H1 (cell line): Measurements from ENCODE around the gene TGM3. TPM values are rescaled to one million over a fixed set of nuclear protein-coding genes. Genes with fewer than 3 reads are reported as not detected.

Experiments used
- CTCF ChIA-PET: fragments of 300-600 bp; sonication (Branson Sonifier 250); formaldehyde crosslinking; loops from one replicate; lab custom pipeline; 2021; ENCODE audit not compliant: partially characterized antibody; lab: Charles Lee
- POLR2A ChIA-PET: fragments of 300-600 bp; sonication (Branson Sonifier 250); formaldehyde crosslinking; loops from one replicate; lab custom pipeline; 2021; ENCODE audit warnings: inconsistent platforms; ENCODE audit not compliant: partially characterized antibody; lab: Charles Lee
- DNase-seq, 2 experiments: peaks; one replicate each; pipeline versions ENCODE4 v3.0.0 to v3.0.0-alpha.2; 2010 to 2022; ENCODE audit warnings: low spot score in 2 of 2, low read depth in 1 of 2, mixed read lengths in 1 of 2
- FAIRE-seq: peaks from 2 replicates; lab custom pipeline; 2011; peaks lifted over from hg19 to GRCh38; lab: Jason Lieb, UNC
- H2AFZ ChIP-seq: 2 replicates; pipeline ENCODE4 v1.8.1; 2012; ENCODE audit warnings: low read length, inconsistent platforms
- H2AK5ac ChIP-seq: 2 replicates; pipeline ENCODE4 v1.6.1; 2013; ENCODE audit warnings: low read depth, low read length
- H2BK120ac ChIP-seq: replicated peaks from 2 replicates; pipeline ENCODE3; 2013; ENCODE audit warnings: low read depth, low read length, inconsistent platforms
- H2BK12ac ChIP-seq: 2 replicates; pipeline ENCODE4 v1.6.1; 2013; ENCODE audit warnings: low read depth, low read length
- H2BK15ac ChIP-seq: 2 replicates; pipeline ENCODE4 v1.6.1; 2013; ENCODE audit warnings: low read length
- H2BK20ac ChIP-seq: 2 replicates; pipeline ENCODE4 v1.6.1; 2013; ENCODE audit warnings: low read length
- H2BK5ac ChIP-seq: 2 replicates; pipeline ENCODE4 v1.6.1; 2013; ENCODE audit warnings: low read depth, low read length
- H3K14ac ChIP-seq: 2 replicates; pipeline ENCODE4 v1.6.1; 2013; ENCODE audit warnings: inconsistent platforms; ENCODE audit not compliant: insufficient read length
- H3K18ac ChIP-seq: 2 replicates; pipeline ENCODE4 v1.6.1; 2013; ENCODE audit warnings: low read length; ENCODE audit errors: extremely low read depth
- H3K23ac ChIP-seq: 2 replicates; pipeline ENCODE4 v1.6.1; 2013; ENCODE audit warnings: inconsistent platforms; ENCODE audit not compliant: insufficient read length
- H3K23me2 ChIP-seq: 2 replicates; pipeline ENCODE4 v1.6.1; 2013; ENCODE audit warnings: low read depth, low read length
- H3K27ac ChIP-seq: 2 replicates; pipeline ENCODE4 v1.6.1; 2011; ENCODE audit warnings: low read depth, low read length, inconsistent platforms
- H3K27me3 ChIP-seq, 4 experiments: replicated peaks in 1 of 4; 1 replicate in 1 of 4; 2 replicates in 3 of 4; pipeline versions ENCODE4 v1.6.1 to v1.8.1; 2011 to 2013; ENCODE audit warnings: low read length in 3 of 4, mild to moderate bottlenecking in 3 of 4, inconsistent platforms in 2 of 4, mixed read lengths in 2 of 4, moderate library complexity in 1 of 4; ENCODE audit not compliant: control insufficient read depth in 3 of 4, insufficient read depth in 3 of 4; ENCODE audit errors: extremely low read depth in 1 of 4
- H3K36me3 ChIP-seq, 4 experiments: 2 replicates each; pipeline versions ENCODE4 v1.6.1 to v1.8.1; 2011 to 2013; ENCODE audit warnings: mild to moderate bottlenecking in 4 of 4, low read length in 3 of 4, moderate library complexity in 2 of 4, control low read depth in 1 of 4, inconsistent platforms in 1 of 4; ENCODE audit not compliant: insufficient read depth in 4 of 4, control insufficient read depth in 2 of 4
- H3K4ac ChIP-seq: replicated peaks from 2 replicates; pipeline ENCODE3; 2013; ENCODE audit warnings: low read length, low read depth, mixed read lengths, inconsistent platforms; ENCODE audit not compliant: insufficient read length
- H3K4me1 ChIP-seq, 4 experiments: replicated peaks in 1 of 4; 1 replicate in 1 of 4; 2 replicates in 3 of 4; pipeline versions ENCODE4 v1.6.1 to v1.8.1; 2011 to 2013; ENCODE audit warnings: low read length in 3 of 4, inconsistent platforms in 2 of 4, mixed read lengths in 1 of 4; ENCODE audit not compliant: insufficient read depth in 4 of 4, control insufficient read depth in 3 of 4
- H3K4me2 ChIP-seq, 2 experiments: 2 replicates each; pipeline versions ENCODE4 v1.6.1 to v1.8.1; 2011 to 2013; ENCODE audit warnings: low read depth in 2 of 2, low read length in 2 of 2, control low read depth in 1 of 2, inconsistent platforms in 1 of 2, mild to moderate bottlenecking in 1 of 2; ENCODE audit not compliant: insufficient read depth in 1 of 2
- H3K4me3 ChIP-seq, 4 experiments: fragments of 200-600, 300-600 bp in 1 of 4; sonication (generic), shearing (Covaris generic), sonication (Bioruptor Twin) in 1 of 4; 2 replicates each; pipeline versions ENCODE4 v1.5.1 to v1.8.1; 2011 to 2016; ENCODE audit warnings: low read length in 4 of 4, low read depth in 3 of 4, control low read depth in 2 of 4, inconsistent platforms in 2 of 4, mild to moderate bottlenecking in 2 of 4, mixed read lengths in 1 of 4, moderate library complexity in 1 of 4; ENCODE audit not compliant: insufficient read depth in 2 of 4; ENCODE audit errors: extremely low read depth in 1 of 4
- H3K56ac ChIP-seq: replicated peaks from 2 replicates; pipeline ENCODE3; 2013; ENCODE audit warnings: low read depth, mild to moderate bottlenecking, mixed read lengths, low read length, inconsistent platforms; ENCODE audit not compliant: insufficient read length
- H3K79me1 ChIP-seq: 2 replicates; pipeline ENCODE4 v1.6.1; 2013; ENCODE audit warnings: low read depth, low read length, control low read depth
- H3K79me2 ChIP-seq, 2 experiments: 2 replicates each; pipeline versions ENCODE4 v1.6.1 to v1.8.1; 2012 to 2013; ENCODE audit warnings: low read length in 2 of 2, mild to moderate bottlenecking in 2 of 2, inconsistent platforms in 1 of 2; ENCODE audit not compliant: insufficient read depth in 2 of 2, control insufficient read depth in 1 of 2
- H3K9ac ChIP-seq, 4 experiments: replicated peaks in 1 of 4; 1 replicate in 1 of 4; 2 replicates in 3 of 4; pipeline versions ENCODE4 v1.6.1 to v1.8.1; 2011 to 2013; ENCODE audit warnings: low read depth in 3 of 4, low read length in 3 of 4, control low read depth in 2 of 4, mild to moderate bottlenecking in 2 of 4, moderate library complexity in 2 of 4, inconsistent platforms in 1 of 4; ENCODE audit errors: extremely low read depth in 1 of 4
- H3K9me3 ChIP-seq, 2 experiments: 2 replicates each; pipeline versions ENCODE4 v1.6.1 to v1.8.1; 2012 to 2013; ENCODE audit warnings: mild to moderate bottlenecking in 2 of 2, moderate library complexity in 2 of 2, control low read depth in 1 of 2, inconsistent platforms in 1 of 2, low read depth in 1 of 2, low read length in 1 of 2, mixed read lengths in 1 of 2; ENCODE audit not compliant: insufficient read depth in 2 of 2
- H4K20me1 ChIP-seq, 2 experiments: replicated peaks in 1 of 2; 2 replicates each; pipeline versions ENCODE3 to v1.8.1; 2011 to 2013; ENCODE audit warnings: inconsistent platforms in 2 of 2, low read length in 2 of 2, mild to moderate bottlenecking in 1 of 2; ENCODE audit not compliant: insufficient read depth in 2 of 2, control insufficient read depth in 1 of 2
- H4K5ac ChIP-seq: 2 replicates; pipeline ENCODE4 v1.6.1; 2013; ENCODE audit warnings: low read length, low read depth, mixed read lengths, inconsistent platforms; ENCODE audit not compliant: insufficient read length
- H4K8ac ChIP-seq: 2 replicates; pipeline ENCODE4 v1.8.0; 2013; ENCODE audit warnings: mild to moderate bottlenecking, moderate library complexity, low read length, inconsistent platforms; ENCODE audit not compliant: insufficient read depth; ENCODE audit errors: extremely low read depth
- H4K91ac ChIP-seq: replicated peaks from 2 replicates; pipeline ENCODE3; 2013; ENCODE audit warnings: low read length, mixed read lengths, inconsistent platforms; ENCODE audit not compliant: insufficient read length
- BRCA1 ChIP-seq: IDR thresholded peaks from 2 replicates; pipeline ENCODE4 v1.6.1; 2012; ENCODE audit warnings: low read depth, low read length, improper control_type of control experiment
- CHD2 ChIP-seq: IDR thresholded peaks from 2 replicates; pipeline ENCODE4 v1.6.1; 2012; ENCODE audit warnings: low read length, improper control_type of control experiment
- POLR2A ChIP-seq, 2 experiments: IDR thresholded peaks; 1 replicate in 1 of 2; 2 replicates in 1 of 2; pipeline ENCODE4 v1.6.1; 2011; ENCODE audit warnings: low read depth in 2 of 2, low read length in 2 of 2, mild to moderate bottlenecking in 2 of 2; ENCODE audit errors: control extremely low read depth in 1 of 2
- WGBS, 2 experiments: shearing (Covaris generic) in 1 of 2; methylation state at CpG; one replicate each; pipeline versions ENCODE4 v1.1.6 to v1.1.7; 2013 to 2015; ENCODE audit warnings: low lambda C conversion rate in 2 of 2, mixed read lengths in 2 of 2, inconsistent platforms in 1 of 2, low coverage in 1 of 2, missing lambda C conversion rate in 1 of 2; ENCODE audit not compliant: insufficient replicate concordance in 2 of 2, insufficient coverage in 1 of 2, insufficient read length in 1 of 2; ENCODE audit errors: extremely low coverage in 1 of 2, missing lambda C conversion rate in 1 of 2; 5-methylcytosine and 5-hydroxymethylcytosine counted together
- polyA plus RNA-seq, 7 experiments: library from polyadenylated mRNA; depleted of rRNA in 3 of 7; stranded (reverse) in 5 of 7; unstranded in 2 of 7; fragments of >200 nt in 5 of 7; fragments of 200-250 nt in 2 of 7; gene quantifications; 1 replicate in 5 of 7; 2 replicates in 1 of 7; 4 replicates in 1 of 7; pipeline versions ENCODE4 v1.2.1 to v1.2.3, GENCODE V29; 2011 to 2013; ENCODE audit warnings: missing spikeins in 2 of 7, mixed read lengths in 2 of 7
- total RNA-seq: library from RNA; stranded (reverse); fragmentation: NEBNext Ultra II Directional; extraction: Animal tissue kit (Norgen Biotek cat#: 25700); gene quantifications from 2 replicates; pipeline ENCODE4 v1.2.1, GENCODE V29; 2021

TGM3 gene
- total and polyA plus RNA-seq, 2 of the 8 experiments (the other 6 are each of a cell fraction or from before 2014, with no cell fraction given) = 0.12 TPM; not detected in 1

GRCh38 chr20:2290486-2290885 lies 5.3 kb upstream of the TGM3 start:
- Histone ChIP-seq H3K4me1 (peaks cover 0 to 2% (median 0%) of the 10 kb centered on the region in 4 experiments; a peak in 1 of 7 replicates), H2BK20ac (no peak overlapping the region)
- CTCF ChIA-PET = no interaction called here

More at GRCh38 chr20:2290486-2290885, 5.3 kb upstream of the TGM3 start:
- Histone ChIP-seq H2BK15ac (no peak overlapping the region), H2BK120ac (no peak overlapping the region), H3K27ac (no peak overlapping the region), H4K20me1 (no peaks in the 10 kb centered on the region), H2BK5ac (no peak overlapping the region), H3K79me1 (no peaks in the 10 kb centered on the region), H3K18ac (no peak overlapping the region), H3K36me3 (no peaks in the 10 kb centered on the region), H3K4me3 (no peak overlapping the region), H3K27me3 (no peaks in the 10 kb centered on the region; a peak in 1 of 7 replicates), H4K5ac (no peak overlapping the region), H3K4me2 (no peak overlapping the region), H3K9ac (no peak overlapping the region), H4K91ac (no peak overlapping the region), H4K8ac (no peak overlapping the region), H2BK12ac (no peak overlapping the region), H3K14ac (no peak overlapping the region), H3K79me2 (no peaks in the 10 kb centered on the region), H3K23me2 (no peaks in the 10 kb centered on the region), H3K23ac (no peak overlapping the region), H3K4ac (no peak overlapping the region), H2AK5ac (no peak overlapping the region), H2AFZ (no peak overlapping the region), H3K9me3 (no peaks in the 10 kb centered on the region), H3K56ac (no peak overlapping the region)
- DNase-seq (no peak), FAIRE-seq (no peak)
- WGBS, 2 experiments = 91% methylated on average over 5 of the region's 5 CpGs; no CpG with 5 or more reads in 1 of the 2 experiments
- POLR2A ChIA-PET = no interaction called here
- TF ChIP-seq POLR2A (IDR thresholded peaks at IDR 0.05; ENCODE audit: control extremely low read depth in 1 of 2, low read depth in 2 of 2, low read length in 2 of 2) (no peak), BRCA1 (no peak), CHD2 (no peak)
